Activated CD4-positive, alpha-beta T cell treated with anti-CD3 and anti-CD28 coated beads, Interleukin-10, Interleukin-2, amounts not matched to agents 100 ng/mL and 50 ng/mL, durations not matched to agents 16 hours and 8 hours (primary cell): ENCODE results near the gene ARHGAP33.

Experiments
- DNase-seq: peaks from one replicate; pipeline ENCODE4 v3.0.0-alpha.2; 2020

The ARHGAP33 gene

GRCh38 chr19:35739275-35740107 is 35.9 kb upstream of the ARHGAP33 start:
- no peak for DNase-seq

- no peak for DNase-seq
Observed at GRCh38 chr19:35740108-35740422, 35.3 kb upstream of the ARHGAP33 start.

- DNase-seq = peak; percentile 97
Observed at GRCh38 chr19:35740423-35741202, 34.8 kb upstream of the ARHGAP33 start.

DNA sequence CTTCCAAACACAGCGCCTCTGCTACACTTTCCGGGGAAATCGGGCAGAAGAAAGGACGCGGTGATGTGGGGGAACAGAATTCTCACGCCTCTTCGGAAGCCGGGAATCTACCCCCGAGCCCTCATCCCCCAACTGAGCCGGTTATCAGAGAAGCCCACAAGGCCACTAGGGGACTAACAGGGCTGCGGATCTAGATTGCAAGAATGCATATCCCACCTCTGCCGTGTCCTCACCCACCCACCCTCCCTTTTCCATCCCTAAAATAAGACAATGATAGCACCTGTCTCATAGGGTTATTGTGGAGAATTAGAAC is 34.2 kb upstream of the ARHGAP33 start:
- DNase-seq = no peak

DNA sequence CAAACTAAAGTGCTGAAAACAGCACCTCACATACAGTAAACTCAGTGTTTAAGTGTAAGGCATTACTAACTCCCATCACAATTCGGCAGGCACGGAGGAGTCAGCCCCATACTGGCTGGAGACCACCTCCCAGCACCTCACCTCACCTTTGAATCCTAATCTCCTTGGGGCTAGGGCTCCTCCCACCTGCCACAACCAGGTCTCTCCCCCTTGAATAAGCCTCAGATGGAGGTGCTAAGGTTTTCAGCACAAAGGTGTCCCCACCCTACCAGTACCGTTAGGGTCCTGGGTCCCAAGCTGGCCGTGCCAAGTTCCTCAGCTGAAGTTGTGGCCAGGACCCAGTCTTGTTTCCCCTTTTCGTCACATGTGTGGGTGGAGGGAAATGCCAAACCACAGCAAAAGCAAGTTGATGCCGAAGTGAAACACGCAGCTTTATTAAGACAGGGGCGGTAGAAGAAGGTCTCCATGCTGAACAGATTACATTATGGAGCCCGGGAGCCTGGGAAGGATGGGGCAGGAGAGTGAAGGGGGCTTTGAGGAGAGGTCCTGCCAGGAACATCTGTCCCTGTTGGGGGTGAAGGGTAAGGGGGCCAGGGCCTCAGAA is 33.1 kb upstream of the ARHGAP33 start, which contains the start of gene IGFLR1:
TSS of gene IGFLR1 (minus strand) at position 332 of the 604 bp plus-strand sequence. CDS start 1,272 bp downstream, outside the sequence.
- peak; percentile 84 for DNase-seq

GRCh38 chr19:35743640-35744429 is 31.5 kb upstream of the ARHGAP33 start:
- no peak for DNase-seq

DNA sequence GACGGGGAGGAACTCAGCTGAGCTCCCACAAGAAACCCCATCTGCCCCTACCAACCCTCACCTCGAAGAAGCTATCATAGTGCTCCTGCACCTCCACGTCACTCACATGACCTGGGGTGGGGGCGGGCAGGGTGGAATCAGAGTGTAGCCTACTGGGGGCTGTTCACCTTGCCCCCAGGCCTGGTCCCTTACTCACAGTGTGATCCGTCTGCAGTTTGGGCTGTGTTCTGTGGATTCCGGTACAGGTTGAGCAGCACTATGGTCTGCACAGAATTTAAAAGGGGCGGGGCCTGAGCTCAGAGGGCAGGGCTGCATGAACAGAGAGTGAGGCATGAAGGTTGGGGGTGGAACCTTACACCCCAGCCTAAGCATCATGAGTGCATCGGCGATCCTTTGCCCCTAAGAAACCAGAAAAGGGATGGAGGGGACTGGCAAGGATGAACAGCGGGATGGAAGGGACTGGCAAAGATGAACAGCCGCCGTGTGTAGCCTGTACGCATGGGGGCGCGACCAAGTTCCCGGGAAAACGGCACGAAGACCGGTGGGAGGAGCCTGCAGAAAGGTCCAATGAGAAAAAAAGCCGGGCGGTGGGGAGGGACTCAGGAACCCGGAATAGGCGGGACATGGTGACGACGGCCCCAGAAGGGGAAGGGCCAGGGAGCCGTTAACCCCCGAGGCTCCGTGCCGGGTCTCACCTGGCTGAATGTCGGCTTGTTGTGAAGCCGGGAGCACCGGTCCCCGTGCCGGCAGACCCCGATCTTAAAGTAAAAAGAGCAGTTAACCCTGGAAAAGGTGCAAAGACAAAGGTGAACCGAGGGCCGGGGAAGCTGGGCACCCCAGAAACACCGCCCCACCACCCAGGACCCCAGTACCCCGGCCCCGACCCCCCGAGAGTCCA is 30.7 kb upstream of the ARHGAP33 start:
- DNase-seq = peak; percentile 97

DNA sequence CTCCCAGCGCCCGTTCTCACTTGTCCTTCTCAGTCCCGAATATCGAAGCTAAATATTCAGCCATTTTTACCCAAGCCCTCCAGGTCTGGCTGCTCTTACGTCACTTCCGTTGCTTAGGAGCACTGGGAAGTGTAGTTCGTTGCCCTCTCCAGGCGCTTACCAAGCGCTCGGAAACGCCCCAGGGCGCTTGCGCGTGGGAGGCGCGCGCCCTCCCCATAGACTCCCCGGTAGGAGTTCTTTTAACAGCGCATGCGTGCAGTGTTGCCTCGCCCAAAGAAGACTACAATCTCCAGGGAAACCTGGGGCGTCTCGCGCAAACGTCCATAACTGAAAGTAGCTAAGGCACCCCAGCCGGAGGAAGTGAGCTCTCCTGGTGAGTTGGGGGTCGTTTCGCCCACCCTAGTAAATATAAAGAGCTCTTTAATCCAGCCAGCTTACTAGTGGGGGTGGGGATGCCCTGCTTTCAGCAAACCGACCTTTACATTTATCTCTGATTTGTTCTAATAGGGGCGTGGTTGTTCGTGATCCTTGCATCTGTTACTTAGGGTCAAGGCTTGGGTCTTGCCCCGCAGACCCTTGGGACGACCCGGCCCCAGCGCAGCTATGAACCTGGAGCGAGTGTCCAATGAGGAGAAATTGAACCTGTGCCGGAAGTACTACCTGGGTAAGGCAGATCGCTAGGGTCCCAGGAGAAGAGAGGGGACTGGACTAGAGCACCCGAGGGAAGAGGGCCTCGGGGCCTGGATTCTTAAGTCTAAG is 29.9 kb upstream of the ARHGAP33 start, which contains the start of the genes PSENEN and U2AF1L4:
TSS of gene PSENEN (plus strand) at position 324 of the 759 bp plus-strand sequence. CDS start at position 604, 280 bp downstream.
TSS of gene U2AF1L4 (minus strand) at position 91 of the 759 bp plus-strand sequence. CDS start at position 64, 27 bp downstream.
- DNase-seq = peak; percentile 99

- DNase-seq = no peak
Observed at GRCh38 chr19:35746087-35746462, 29.3 kb upstream of the ARHGAP33 start.

DNA sequence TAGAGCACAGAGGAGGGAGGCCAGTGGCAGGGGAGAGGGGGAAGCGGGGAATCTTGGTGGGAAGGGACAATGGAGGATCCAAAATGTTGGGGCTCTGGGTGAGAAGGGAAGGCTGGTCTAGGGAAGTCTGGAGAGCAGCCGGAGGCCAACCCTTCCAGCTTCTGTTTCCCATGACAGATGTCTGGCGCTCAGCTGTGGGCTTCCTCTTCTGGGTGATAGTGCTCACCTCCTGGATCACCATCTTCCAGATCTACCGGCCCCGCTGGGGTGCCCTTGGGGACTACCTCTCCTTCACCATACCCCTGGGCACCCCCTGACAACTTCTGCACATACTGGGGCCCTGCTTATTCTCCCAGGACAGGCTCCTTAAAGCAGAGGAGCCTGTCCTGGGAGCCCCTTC is 28.8 kb upstream of the ARHGAP33 start:
- no peak for DNase-seq

DNA sequence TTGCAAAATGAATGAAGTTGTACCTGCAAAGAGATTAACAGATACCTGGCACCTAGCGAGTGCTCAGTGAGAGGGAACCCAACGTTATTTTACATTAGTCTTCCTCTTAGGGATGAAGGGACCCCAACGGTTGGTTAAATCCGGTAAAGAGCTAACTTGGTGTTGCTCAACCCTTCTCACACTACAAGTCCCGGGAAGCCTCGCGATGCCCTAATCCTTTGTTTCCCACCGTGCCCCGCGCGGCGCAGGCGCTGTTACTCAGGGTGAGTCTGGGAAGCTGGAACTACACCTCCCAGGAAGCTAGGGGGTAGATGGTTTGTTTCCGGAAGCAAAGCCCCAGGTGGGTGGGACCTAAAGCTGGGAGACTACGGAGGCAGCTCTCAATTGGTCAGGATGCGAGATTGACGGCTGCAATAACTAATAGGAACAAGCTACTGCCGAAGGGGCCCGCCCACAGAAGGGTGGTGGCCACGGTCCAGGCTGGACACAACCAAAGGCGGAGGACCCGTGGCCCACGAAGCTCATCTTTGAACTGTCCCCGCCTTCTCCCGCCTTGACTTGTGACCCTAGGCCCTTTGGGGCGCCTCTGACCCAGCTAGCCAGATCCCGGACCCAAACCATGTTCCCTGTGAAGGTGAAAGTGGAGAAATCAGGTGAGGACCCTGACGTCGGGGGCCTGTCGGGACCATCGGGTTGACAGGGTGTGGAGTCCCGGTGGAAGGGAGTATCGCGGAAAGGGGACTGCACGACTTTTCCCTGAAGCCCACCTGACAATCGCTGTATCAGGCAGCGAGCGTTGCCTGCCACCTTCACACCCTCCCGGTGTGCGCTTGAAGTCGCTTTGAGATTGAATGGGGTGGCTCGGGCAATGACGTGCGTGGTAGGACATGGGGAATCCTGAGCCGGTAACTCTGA is 27.0 kb upstream of the ARHGAP33 start, which contains the start of gene LIN37:
TSS of gene LIN37 (plus strand) at position 471 of the 915 bp plus-strand sequence. CDS start at position 620, 149 bp downstream.
- DNase-seq = peak; percentile 100

DNA sequence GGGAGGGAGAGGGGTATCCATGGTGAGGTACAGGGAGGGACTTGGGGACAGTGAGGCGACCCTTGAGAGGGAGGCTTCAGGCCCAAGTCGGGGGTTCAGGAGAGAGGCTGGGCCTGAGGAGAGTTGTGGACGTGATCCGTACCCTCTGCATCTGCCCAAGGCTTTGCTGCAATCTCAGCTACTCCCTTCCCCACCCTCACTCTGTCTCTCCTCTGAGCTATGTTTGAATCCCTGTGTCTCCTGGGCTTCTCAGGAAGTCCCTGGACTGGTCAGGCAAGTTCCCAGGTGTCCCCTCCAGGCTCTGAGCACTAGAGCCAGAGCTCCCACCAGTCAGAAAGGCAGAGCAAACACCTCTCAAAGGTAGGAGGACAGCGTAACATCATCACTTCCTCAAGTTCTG is 25.2 kb upstream of the ARHGAP33 start:
- DNase-seq = no peak

GRCh38 chr19:35751839-35752745 is 23.3 kb upstream of the ARHGAP33 start:
- DNase-seq = no peak

- no peak for DNase-seq
Observed at GRCh38 chr19:35752746-35753350, 22.5 kb upstream of the ARHGAP33 start.

- no peak for DNase-seq
Observed at GRCh38 chr19:35753634-35754369, 21.6 kb upstream of the ARHGAP33 start.

DNA sequence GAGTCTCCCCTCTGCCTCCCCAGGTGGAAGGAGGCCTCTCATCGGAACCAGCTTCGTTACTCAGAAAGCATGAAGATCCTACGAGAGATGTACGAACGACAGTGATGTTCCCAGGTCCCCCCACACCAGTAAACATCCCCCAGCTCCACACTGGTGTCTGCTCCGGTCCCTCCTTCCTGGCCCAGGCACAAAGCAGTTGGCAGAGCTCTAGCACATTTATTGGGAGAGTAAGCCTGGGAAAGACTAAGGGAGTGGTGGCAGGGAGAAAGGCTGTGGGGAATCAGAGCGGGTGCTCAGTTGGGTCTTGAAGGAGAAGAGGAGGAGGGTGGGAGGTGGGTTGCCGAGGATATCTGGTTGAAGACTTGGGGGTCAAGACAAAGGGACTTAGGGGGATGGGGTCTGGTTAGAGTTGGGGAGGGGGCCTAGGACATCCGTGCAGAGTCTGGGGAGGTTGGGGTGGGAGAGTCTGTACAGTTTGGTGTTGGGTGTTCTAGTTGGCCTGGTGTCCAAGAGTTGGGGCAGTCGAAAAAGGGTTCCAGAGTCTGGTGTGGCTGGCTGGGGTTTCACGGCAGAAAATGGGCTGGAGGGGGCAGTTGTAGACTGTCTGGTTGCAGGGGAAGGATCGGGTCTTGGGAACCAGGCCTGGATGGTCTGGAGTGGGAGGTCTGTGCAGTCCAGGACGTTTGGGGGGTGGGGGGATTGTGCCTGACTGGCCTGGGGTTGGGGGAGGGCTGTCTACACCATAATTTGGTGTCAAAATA is 20.8 kb upstream of the ARHGAP33 start:
- no peak for DNase-seq
